ENCODE measurements around the gene ATP4A. TPM values are rescaled to one million over a fixed set of nuclear protein-coding genes. Genes with fewer than 3 reads are reported as not detected.

Gene ATP4A
- total and polyA plus RNA-seq, 9 of the 15 experiments (the other 6 are each of a cell fraction or from before 2014, with no cell fraction given) = 0.15 TPM; not detected in 8

DNA sequence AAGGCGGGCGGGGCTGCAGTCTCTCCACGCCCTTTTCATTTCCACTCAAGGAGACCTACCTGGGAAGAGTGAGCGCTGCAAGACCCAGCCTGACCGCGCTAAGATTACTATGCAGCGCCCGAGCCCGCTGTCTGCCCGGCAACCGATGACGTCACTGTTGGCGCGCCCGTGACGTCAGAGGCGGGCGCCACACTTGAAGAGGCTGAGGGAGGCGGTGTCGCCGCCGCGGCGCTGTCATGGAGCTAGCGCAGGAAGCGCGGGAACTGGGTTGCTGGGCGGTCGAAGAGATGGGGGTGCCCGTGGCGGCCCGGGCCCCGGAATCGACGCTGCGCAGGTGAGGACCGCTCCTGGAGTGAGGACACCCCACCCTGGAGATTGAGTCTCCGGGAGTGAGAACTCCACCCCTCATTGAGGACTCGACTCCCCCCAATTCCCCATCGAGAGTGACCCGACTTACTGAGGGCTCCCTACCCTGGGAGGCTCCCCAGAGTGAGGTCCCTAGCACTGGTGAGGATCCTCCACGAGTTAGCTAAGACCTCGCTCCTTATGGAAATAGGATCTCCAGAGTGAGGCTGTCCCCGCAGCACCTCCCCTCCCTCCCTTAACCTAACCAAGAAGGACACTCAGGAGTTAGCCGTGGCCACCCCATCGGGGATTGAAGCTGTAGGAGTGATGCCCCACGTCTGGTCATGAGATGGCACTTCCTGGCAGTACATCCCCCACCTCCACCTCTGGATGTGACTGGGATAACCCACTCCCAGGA is 49.3 kb upstream of the ATP4A start, which contains the start of gene HAUS5 (continued):
- TF ChIP-seq, protein P1, sequence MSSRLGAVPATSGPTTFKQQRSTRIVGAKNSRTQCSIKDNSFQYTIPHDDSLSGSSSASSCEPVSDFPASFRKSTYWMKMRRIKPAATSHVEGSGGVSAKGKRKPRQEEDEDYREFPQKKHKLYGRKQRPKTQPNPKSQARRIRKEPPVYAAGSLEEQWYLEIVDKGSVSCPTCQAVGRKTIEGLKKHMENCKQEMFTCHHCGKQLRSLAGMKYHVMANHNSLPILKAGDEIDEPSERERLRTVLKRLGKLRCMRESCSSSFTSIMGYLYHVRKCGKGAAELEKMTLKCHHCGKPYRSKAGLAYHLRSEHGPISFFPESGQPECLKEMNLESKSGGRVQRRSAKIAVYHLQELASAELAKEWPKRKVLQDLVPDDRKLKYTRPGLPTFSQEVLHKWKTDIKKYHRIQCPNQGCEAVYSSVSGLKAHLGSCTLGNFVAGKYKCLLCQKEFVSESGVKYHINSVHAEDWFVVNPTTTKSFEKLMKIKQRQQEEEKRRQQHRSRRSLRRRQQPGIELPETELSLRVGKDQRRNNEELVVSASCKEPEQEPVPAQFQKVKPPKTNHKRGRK (tag; IDR thresholded peaks at IDR 0.05) = no peak
- TF ChIP-seq ZFX (CRISPR knock-in tag; IDR thresholded peaks at IDR 0.05) (no peak), CREBBP (IDR thresholded peaks at IDR 0.05; ENCODE audit: low read depth, low read length) (no peak), BRF1 (IDR thresholded peaks at IDR 0.05; ENCODE audit: borderline replicate concordance, extremely low read depth, insufficient read length) (no peak), CBX8 (IDR thresholded peaks at IDR 0.05; ENCODE audit: borderline replicate concordance, extremely low read depth, low read depth, low read length, poor library complexity, severe bottlenecking) (no peak), KLF6 (CRISPR knock-in tag; IDR thresholded peaks at IDR 0.05; ENCODE audit: borderline replicate concordance) (peak; percentile 76; the same call in 1 of the 2 replicates), ASH1L (IDR thresholded peaks at IDR 0.05; ENCODE audit: borderline replicate concordance, low read depth, partially characterized antibody) (no peak), HNRNPK (IDR thresholded peaks at IDR 0.05; ENCODE audit: low read depth, low read length, poor library complexity, severe bottlenecking) (no peak), KDM4B (IDR thresholded peaks at IDR 0.05; ENCODE audit: borderline replicate concordance in 2 of 2, low read depth in 1 of 2) (0 out of 4 replicates have a peak, but pooled peaks of 1 of the 2 experiments have one; percentile 68), RAD21 (CRISPR knock-in tag; conservative IDR thresholded peaks at IDR 0.05 in 1 of 2, IDR thresholded peaks at IDR 0.05 in 1 of 2) (no peak; a peak in 1 of 4 replicates), TEAD2 (tag; IDR thresholded peaks at IDR 0.05) (no peak), ZNF644 (tag; IDR thresholded peaks at IDR 0.05; ENCODE audit: low read depth) (no peak), KAT8 (IDR thresholded peaks at IDR 0.05; ENCODE audit: low read depth) (no peak), SRSF3 (IDR thresholded peaks at IDR 0.05; ENCODE audit: insufficient read depth, low read length) (no peak), TARDBP (IDR thresholded peaks at IDR 0.05) (no peak), XRCC5 (IDR thresholded peaks at IDR 0.05; ENCODE audit: low read depth, low read length) (no peak)
- TF ChIP-seq, protein P2, sequence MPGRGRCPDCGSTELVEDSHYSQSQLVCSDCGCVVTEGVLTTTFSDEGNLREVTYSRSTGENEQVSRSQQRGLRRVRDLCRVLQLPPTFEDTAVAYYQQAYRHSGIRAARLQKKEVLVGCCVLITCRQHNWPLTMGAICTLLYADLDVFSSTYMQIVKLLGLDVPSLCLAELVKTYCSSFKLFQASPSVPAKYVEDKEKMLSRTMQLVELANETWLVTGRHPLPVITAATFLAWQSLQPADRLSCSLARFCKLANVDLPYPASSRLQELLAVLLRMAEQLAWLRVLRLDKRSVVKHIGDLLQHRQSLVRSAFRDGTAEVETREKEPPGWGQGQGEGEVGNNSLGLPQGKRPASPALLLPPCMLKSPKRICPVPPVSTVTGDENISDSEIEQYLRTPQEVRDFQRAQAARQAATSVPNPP (IDR thresholded peaks at IDR 0.05; ENCODE audit: borderline replicate concordance, insufficient read depth, insufficient read length) = no peak
- TF ChIP-seq, protein P3, sequence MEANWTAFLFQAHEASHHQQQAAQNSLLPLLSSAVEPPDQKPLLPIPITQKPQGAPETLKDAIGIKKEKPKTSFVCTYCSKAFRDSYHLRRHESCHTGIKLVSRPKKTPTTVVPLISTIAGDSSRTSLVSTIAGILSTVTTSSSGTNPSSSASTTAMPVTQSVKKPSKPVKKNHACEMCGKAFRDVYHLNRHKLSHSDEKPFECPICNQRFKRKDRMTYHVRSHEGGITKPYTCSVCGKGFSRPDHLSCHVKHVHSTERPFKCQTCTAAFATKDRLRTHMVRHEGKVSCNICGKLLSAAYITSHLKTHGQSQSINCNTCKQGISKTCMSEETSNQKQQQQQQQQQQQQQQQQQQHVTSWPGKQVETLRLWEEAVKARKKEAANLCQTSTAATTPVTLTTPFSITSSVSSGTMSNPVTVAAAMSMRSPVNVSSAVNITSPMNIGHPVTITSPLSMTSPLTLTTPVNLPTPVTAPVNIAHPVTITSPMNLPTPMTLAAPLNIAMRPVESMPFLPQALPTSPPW (CRISPR knock-in tag; IDR thresholded peaks at IDR 0.05) = peak; percentile 61
- TF ChIP-seq, protein P4, sequence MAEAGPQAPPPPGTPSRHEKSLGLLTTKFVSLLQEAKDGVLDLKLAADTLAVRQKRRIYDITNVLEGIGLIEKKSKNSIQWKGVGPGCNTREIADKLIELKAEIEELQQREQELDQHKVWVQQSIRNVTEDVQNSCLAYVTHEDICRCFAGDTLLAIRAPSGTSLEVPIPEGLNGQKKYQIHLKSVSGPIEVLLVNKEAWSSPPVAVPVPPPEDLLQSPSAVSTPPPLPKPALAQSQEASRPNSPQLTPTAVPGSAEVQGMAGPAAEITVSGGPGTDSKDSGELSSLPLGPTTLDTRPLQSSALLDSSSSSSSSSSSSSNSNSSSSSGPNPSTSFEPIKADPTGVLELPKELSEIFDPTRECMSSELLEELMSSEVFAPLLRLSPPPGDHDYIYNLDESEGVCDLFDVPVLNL (CRISPR knock-in tag; IDR thresholded peaks at IDR 0.05; ENCODE audit: low read depth) = peak; percentile 80
- TF ChIP-seq, protein P5, sequence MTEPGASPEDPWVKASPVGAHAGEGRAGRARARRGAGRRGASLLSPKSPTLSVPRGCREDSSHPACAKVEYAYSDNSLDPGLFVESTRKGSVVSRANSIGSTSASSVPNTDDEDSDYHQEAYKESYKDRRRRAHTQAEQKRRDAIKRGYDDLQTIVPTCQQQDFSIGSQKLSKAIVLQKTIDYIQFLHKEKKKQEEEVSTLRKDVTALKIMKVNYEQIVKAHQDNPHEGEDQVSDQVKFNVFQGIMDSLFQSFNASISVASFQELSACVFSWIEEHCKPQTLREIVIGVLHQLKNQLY (CRISPR knock-in tag; conservative IDR thresholded peaks at IDR 0.05) = no peak

All from K562 (cell line).